ENCODE results near the gene RCSD1.
A peak's percentile ranks its signal among the peaks of the same experiment; 100 is the strongest.

Gene RCSD1

GRCh38 chr1:167669209-167670124 lies 39.4 kb downstream of the RCSD1 start:
- no peak for DNase-seq (ENCODE audit: low read depth, low spot score)

GRCh38 chr1:167670563-167670962 lies 40.5 kb downstream of the RCSD1 start:
- no peak for DNase-seq (ENCODE audit: low read depth, low spot score)

GRCh38 chr1:167671727-167672511 lies 41.9 kb downstream of the RCSD1 start:
- DNase-seq (ENCODE audit: low read depth, low spot score): no peak

GRCh38 chr1:167672831-167673230 lies 42.8 kb downstream of the RCSD1 start:
- no peak for DNase-seq (ENCODE audit: low read depth, low spot score)

- no peak for DNase-seq (ENCODE audit: low read depth, low spot score)
Observed at GRCh38 chr1:167673265-167673664, 43.2 kb downstream of the RCSD1 start.

GRCh38 chr1:167674156-167674555 lies 44.1 kb downstream of the RCSD1 start:
- DNase-seq (ENCODE audit: low read depth, low spot score): no peak

GRCh38 chr1:167675440-167675839 lies 45.4 kb downstream of the RCSD1 start:
- DNase-seq (ENCODE audit: low read depth, low spot score): no peak

GRCh38 chr1:167676205-167676915 lies 46.3 kb downstream of the RCSD1 start:
- DNase-seq (ENCODE audit: low read depth, low spot score): no peak

- no peak for DNase-seq (ENCODE audit: low read depth, low spot score)
Observed at GRCh38 chr1:167676916-167677848, 47.1 kb downstream of the RCSD1 start.

GRCh38 chr1:167678422-167678821 lies 48.4 kb downstream of the RCSD1 start:
- DNase-seq (ENCODE audit: low read depth, low spot score): no peak

GRCh38 chr1:167678838-167679237 lies 48.8 kb downstream of the RCSD1 start:
- no peak for DNase-seq (ENCODE audit: low read depth, low spot score)

- no peak for DNase-seq (ENCODE audit: low read depth, low spot score)
Observed at GRCh38 chr1:167679714-167680113, 49.7 kb downstream of the RCSD1 start.

GRCh38 chr1:167681024-167681423 lies 51.0 kb downstream of the RCSD1 start:
- DNase-seq (ENCODE audit: low read depth, low spot score): no peak

GRCh38 chr1:167681451-167682098 lies 51.5 kb downstream of the RCSD1 start:
- no peak for DNase-seq (ENCODE audit: low read depth, low spot score)

GRCh38 chr1:167683226-167683625 lies 53.2 kb downstream of the RCSD1 start:
- DNase-seq (ENCODE audit: low read depth, low spot score): no peak

GRCh38 chr1:167683641-167684502 lies 53.8 kb downstream of the RCSD1 start:
- DNase-seq (ENCODE audit: low read depth, low spot score): no peak

- no peak for DNase-seq (ENCODE audit: low read depth, low spot score)
Observed at GRCh38 chr1:167685844-167686243, 55.8 kb downstream of the RCSD1 start.

GRCh38 chr1:167687919-167688519 lies 58.0 kb downstream of the RCSD1 start:
- DNase-seq (ENCODE audit: low read depth, low spot score): peak; percentile 76

- DNase-seq (ENCODE audit: low read depth, low spot score): no peak
Observed at GRCh38 chr1:167689567-167689920, 59.5 kb downstream of the RCSD1 start.

Data from smooth muscle cell of the brain vasculature (primary cell).